ENCODE measurements around the gene BPIFB3.

- TF ChIP-seq CTCF (conservative IDR thresholded peaks at IDR 0.05; ENCODE audit: low read depth, low read length) (no peak), CHD1 (IDR thresholded peaks at IDR 0.05; ENCODE audit: low read depth, low read length) (no peak), POLR2A (IDR thresholded peaks at IDR 0.05; ENCODE audit: low read depth, low read length) (no peak), BHLHE40 (IDR thresholded peaks at IDR 0.05; ENCODE audit: low read depth, low read length) (no peak)
Observed at GRCh38 chr20:33026072-33026778, 27.5 kb upstream of the BPIFB3 start.

All from IMR-90 (cell line).